GM19351 (cell line): Measurements from ENCODE around the gene SRRM3.
"Not testable (repeated sequence)": the region's sequence is repeated elsewhere in the genome, so short reads cannot be mapped to it uniquely, and the experiment has no call there.

Source experiments
- ATAC-seq: cut with Tn5 transposase; IDR thresholded peaks from one replicate; pipeline ENCODE4 v1.9.1; 2021; ENCODE audit warnings: mild to moderate bottlenecking, moderate library complexity; ENCODE audit not compliant: unreplicated experiment

Gene SRRM3

DNA sequence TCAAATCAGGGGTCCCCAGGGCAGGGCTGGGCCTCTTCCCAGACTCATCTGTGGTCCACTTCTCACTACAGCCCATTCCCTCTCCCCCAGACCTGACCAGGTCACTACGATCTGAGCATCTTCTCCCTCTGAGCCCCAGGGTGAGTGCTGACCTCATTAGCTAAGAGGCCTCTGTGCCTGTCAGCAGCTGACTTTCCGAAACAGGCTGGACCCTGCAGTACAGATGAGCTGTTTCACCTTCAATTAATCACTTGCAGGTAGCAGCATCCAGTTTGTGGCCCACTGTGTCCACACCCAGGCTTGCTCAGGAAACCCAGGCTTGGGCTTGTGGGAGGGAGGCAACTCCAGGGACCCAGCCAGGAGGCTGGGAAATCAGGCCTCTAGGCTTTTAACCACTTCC lies 24.3 kb downstream of the SRRM3 start:
- ATAC-seq, result no peak

DNA sequence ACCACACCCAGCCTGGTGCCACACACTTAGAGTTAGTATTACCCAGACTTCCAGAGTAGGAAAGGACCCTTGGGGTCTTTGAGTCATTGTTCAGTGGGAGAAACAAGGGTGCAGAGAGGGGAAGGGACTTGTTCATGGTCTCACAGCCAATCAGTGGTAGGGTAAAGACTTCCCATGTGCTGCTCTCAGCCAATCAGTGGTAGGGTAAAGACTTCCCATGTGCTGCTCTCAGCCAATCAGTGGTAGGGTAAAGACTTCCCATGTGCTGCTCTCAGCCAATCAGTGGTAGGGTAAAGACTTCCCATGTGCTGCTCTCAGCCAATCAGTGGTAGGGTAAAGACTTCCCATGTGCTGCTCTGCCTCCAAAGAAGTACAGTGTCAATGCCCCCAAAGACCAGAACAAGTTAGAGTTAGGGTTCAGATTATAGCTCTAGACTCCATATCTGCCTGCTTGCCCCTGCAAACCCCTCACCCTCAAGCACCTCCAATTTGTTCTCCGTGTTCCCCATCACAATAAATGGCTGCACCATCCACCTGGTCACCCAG lies 25.3 kb downstream of the SRRM3 start:
- ATAC-seq, result not testable (repeated sequence)

GRCh38 chr7:76230214-76230613 lies 28.5 kb downstream of the SRRM3 start:
- no peak for ATAC-seq

DNA sequence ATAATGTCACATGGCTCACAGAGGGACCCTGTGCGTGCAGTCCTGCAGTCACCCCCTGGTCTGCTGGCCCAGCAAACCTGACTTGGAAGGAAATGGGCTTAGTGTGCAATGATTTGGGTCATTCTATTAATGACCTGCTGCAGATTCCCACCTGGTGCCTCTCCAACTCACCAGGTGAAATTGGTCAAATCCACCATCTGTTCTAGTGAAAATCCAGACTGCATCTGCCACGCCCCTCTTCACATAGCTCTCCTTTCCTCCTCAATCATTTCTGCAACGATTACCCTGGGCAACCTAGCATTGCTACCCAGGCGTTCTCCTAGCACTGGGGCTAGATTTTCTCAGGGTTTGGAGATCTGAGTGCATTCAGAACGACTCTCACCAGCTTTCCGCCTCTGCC lies 29.4 kb downstream of the SRRM3 start:
- no peak for ATAC-seq

GRCh38 chr7:76231583-76231982 lies 29.9 kb downstream of the SRRM3 start:
- no peak for ATAC-seq

DNA sequence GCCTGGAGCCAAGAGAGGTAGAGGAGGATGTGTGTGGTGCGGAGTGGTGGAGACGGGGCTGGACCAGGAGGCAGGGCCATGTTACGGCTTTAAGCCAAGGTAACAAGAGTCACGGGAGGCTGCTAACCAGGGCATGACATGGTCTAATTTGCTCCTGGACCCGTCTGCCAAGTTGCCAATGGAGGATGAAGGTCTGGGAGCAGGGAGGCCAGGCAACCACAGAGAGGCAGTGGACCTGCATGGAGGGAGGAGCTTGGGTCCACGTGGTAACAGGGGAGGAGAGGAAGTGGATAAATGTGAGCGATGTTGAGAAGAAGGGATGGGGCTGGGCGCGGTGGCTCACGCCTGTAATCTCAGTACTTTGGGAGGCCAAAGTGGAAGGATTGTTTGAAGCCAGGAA lies 31.0 kb downstream of the SRRM3 start:
- no peak for ATAC-seq

GRCh38 chr7:76233538-76234281 lies 32.0 kb downstream of the SRRM3 start:
- no peak for ATAC-seq

DNA sequence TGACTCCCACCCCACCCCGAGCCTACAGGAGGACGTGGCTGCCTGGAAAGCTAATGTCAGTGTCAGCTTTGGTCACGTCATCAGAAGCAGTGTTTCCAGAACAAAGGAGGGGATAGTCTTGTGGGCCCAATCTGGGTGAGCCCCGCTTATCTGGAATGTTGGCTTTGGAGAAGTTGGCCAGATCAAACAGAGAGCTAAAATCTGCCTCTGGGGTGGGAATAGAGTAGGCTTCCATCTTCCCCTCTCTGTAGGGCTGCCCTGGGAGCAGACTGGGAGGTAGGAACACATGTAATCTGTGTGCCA lies 32.5 kb downstream of the SRRM3 start:
- ATAC-seq, result no peak

DNA sequence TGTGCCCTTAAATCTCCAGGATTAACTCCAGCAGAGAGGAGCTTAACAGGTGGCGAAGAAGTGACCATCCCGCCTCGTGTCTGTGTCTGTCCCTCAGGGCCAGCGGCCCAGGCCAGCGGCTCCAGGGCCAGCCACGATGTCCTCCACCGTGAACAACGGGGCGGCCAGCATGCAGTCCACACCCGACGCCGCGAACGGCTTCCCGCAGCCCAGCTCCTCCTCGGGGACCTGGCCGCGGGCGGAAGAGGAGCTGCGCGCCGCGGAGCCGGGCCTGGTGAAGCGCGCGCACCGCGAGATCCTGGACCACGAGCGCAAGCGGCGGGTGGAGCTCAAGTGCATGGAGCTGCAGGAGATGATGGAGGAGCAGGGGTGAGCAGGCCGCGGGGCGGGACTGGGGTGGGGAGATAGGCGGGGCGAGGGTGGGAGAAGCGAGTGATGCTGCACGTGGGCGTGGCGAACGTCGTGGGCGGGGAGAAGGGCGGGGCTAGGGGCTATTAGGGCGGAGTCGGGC lies 33.3 kb downstream of the SRRM3 start:
- ATAC-seq, result peak; percentile 82

GRCh38 chr7:76236224-76236623 lies 34.5 kb downstream of the SRRM3 start:
- no peak for ATAC-seq

DNA sequence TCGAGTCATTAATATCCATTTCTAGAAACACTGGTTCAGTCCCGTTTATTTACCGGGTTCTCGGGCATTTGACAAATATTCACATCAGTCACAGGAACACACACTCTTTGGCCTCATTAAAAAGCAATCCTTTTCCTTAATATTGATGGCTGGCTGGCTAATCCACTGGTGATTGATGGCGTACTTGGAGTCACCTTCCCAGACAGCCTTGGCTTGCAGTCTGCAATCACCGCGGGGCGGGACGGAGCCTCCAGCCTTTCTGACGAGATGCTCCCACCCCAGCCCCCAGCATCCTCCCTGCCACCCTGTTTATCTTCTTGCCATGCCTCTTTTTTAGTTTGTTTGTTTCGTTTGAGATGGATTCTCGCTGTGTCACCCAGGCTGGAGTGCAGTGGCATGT lies 36.6 kb downstream of the SRRM3 start:
- ATAC-seq, result no peak

DNA sequence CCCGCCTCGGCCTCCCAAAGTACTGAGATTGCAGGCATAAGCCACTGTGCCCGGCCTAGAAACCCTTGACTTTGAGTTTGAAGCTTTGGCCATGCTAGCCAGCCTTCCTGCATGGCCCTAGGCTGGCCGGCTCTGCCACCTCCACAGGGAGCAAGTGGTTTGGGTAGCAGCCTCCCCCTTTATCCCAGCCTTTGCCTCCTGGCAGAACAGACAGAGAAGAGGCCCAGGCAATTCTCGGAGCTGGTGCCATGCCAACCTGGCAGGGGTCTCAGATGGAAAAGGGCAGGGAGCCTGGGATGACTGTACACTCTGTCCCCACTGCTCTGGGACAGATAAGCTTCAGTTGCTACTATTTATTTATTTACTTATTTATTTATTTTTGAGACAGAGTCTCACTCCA lies 39.4 kb downstream of the SRRM3 start:
- ATAC-seq, result no peak

DNA sequence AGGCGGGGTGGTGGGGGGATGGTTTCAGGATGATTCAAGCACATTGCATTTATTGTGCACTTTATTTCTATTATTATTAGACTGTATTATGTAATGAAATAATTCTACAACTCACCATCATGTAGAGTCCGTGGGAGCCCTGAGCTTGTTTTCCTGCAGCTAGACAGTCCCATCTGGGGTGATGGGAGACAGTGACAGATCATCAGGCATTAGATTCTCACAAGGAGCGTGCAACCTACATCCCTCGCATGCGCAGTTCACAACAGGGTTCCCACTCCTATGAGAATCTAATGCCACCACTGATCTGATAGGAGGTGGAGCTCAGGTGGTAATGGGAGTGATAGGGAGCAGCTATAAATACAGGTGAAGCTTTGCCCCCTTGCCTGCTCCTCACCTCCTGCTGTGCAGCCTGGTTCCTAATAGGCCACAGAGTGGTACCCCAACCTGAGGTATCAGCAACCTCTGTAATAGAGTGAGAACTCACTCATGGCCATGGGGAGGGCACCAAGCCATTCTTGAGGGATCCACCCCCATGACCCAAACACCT lies 40.9 kb downstream of the SRRM3 start:
- not testable (repeated sequence) for ATAC-seq

DNA sequence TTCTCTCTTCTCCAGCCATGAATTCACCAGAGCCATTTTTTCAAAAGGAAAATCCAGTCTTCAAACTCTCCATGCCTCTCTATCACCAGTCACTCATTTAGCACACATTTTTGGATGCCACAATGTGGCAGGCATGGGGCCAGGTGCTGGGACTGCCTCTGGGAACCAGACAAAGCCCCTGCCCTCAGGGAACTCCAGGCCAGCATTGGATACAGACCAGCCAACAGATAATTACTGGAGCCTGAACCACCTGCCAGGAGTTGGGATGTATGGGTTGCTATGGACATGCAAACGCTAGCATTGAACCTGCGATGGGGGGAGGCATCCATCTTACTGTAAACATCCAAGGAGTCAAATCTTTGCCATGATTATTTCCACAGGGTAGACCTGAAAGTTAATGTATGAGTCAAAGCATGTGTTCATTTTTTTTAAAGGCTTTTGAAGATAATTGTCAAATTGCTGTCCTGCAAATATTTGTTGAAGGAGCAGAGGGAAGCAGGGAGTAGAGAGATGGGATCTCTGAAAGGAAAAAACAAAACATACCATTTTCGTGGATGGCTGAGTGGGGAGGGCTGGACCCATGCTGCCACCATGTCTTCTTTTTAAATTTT lies 43.2 kb downstream of the SRRM3 start:
- ATAC-seq, result no peak

- no peak for ATAC-seq
These were observed 45.2 kb downstream of the SRRM3 start for GRCh38 chr7:76246804-76247389.

GRCh38 chr7:76247938-76248337 lies 46.2 kb downstream of the SRRM3 start:
- no peak for ATAC-seq

GRCh38 chr7:76252021-76252420 lies 50.3 kb downstream of the SRRM3 start:
- ATAC-seq, result no peak

GRCh38 chr7:76254781-76255180 lies 53.1 kb downstream of the SRRM3 start:
- no peak for ATAC-seq

DNA sequence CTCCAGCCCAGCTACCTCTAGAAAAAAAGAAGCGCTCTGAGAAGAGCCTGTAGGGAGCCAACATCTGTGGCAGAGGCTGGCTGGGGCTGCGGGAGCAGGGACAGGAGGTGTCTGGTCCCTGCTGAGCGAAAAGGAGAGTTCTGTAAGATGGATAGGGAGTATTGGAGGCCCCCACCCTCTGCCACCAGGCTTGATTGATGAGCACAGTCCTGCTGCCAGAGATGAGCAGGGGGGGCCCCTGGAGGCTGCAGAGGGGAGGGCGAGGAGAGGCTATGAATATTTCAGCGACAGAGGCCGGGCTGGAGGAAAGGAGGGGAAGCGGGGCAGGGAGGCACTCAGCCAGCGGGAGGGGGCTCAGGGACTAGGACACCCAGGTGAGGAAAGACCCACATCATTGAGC lies 56.3 kb downstream of the SRRM3 start:
- no peak for ATAC-seq

DNA sequence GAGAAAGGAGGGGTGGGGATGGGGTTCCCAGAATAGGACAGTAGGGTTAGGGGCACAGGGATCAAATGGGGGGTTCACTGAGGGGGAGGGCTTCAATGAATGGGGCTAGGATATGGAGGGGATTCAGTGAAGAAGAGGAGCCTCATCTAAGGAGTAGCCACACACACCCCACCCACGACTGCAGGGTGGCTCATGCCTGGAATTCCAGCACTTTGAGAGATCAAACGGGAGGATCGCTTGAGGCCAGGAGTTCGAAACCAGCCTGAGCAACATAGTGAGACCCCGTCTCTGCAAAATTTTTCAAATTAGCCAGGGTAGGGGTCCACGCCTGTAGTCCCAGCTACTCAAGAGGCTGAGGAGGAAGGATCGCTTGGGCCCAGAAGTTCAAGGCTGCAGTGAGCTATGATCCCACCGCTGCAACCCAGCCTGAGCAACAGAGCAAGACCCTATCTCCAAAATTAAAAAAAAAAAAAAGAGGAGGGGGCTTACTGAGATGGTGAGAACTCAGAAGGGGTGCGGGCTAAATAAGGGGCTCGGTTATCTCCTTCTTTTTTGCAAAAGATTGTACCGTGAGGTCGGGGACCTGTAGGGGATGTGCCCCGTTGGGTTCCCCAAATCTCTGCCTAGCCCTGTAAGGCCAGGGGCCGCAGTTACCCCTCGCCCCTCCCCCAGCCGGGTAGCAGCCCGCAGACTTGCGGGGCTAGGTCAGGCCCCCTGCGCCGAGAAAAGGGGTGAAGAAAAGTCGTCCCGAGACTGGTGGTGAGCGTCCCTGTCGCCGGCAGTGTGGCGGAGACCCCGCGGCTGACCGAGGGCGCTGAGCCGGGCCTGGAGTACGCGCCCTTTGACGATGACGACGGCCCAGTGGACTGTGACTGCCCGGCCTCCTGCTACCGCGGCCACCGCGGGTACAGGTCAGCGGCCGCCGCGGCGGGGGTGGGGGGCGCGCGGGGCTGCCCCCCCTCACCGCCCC lies 57.7 kb downstream of the SRRM3 start:
- ATAC-seq, result no peak
